T-helper 2 cell treated with Interferon-gamma antibody and Interleukin-4, amounts not matched to agents 5 μg/mL and 100 μg/mL, for 36 hours (primary cell): Measurements from ENCODE around the gene ADGRB3.

ENCODE experiments used
- DNase-seq: peaks from one replicate; pipeline ENCODE4 v3.0.0; 2021; ENCODE audit warnings: low spot score
- H3K27ac Mint-ChIP-seq: one replicate; pipeline ENCODE4 v1.8.0; 2021; ENCODE audit warnings: mild to moderate bottlenecking, mixed read lengths
- H3K27me3 Mint-ChIP-seq: one replicate; pipeline ENCODE4 v1.8.0; 2021; ENCODE audit warnings: low read depth, mixed read lengths
- H3K36me3 Mint-ChIP-seq: one replicate; pipeline ENCODE4 v1.8.0; 2021; ENCODE audit warnings: low read depth, mixed read lengths
- H3K4me1 Mint-ChIP-seq: one replicate; pipeline ENCODE4 v1.8.0; 2021; ENCODE audit warnings: low read depth, mixed read lengths
- H3K4me3 Mint-ChIP-seq: one replicate; pipeline ENCODE4 v1.8.0; 2022; ENCODE audit warnings: mild to moderate bottlenecking, moderate library complexity, mixed read lengths
- H3K9me3 Mint-ChIP-seq: one replicate; pipeline ENCODE4 v1.8.0; 2021; ENCODE audit warnings: mixed read lengths

Gene ADGRB3

DNA sequence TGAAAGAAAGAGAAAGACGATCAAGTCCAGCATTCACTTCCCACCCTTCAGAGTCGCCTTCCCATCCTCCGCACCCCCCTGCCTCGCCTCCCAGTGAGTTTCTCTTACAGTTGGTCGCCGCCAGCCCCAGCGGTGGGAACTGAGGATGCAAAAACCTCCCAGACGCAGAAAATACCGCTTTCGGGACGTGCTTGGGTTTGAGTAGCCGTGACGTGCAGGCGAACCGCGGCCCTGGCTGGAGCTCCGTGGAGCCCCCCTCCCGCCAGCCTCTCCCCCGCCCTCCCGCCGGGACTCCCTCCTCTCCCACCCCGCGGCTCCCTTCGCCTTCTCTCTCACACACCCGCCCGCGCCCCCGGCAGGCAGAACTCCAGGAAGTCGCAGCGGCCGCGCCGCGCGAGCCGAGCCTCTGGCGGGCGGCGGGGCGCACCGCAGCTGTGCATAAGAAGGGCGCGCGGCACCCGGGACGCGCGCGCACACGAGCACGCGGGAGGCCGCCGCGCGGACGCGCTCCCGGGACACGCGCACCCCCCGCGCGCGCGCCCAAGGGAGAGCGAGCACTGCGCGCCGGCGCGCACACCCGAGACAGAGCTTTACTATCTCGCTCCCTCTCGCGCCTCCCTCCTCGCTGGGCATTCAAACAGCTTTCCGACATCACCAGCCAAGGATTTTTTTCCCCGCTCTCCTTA is at the start of gene ADGRB3:
TSS of gene ADGRB3 (plus strand) at position 557 of the 686 bp plus-strand sequence. CDS start 3,394 bp downstream, outside the sequence.
- Mint-ChIP-seq H3K27ac (no peak within 1 kb of the TSS), H3K4me3 (peak within 1 kb of the TSS; percentile 82), H3K4me1 (peaks cover 10% of the 10 kb centered on the region), H3K27me3 (peaks cover 49% of the 10 kb centered on the region), H3K36me3 (no peaks in the 10 kb centered on the region), H3K9me3 (no peaks in the 10 kb centered on the region)
- peak; percentile 36 for DNase-seq

DNA sequence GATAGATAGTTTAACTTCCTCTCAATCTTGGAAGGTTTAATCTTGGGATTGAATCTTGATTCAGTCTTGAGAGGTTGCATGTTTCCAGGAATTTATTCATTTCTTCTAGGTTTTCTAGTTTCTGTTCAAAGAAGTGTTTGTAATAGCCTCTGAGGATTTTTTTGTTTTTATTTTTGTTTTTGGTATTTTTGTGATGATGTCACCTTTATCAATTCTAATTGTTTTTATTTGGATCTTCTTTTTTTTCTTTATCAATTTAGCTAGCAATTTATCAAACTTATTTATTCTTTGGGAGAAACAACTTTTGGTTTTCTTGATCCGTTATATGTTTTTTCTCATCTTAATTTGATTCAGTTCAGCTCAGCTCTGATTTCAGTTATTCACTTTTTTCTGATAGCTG is 41.5 kb upstream of the ADGRB3 start:
- Mint-ChIP-seq H3K27ac (no peak overlapping the region), H3K4me3 (no peak overlapping the region), H3K36me3 (no peaks in the 10 kb centered on the region), H3K9me3 (peaks cover 8% of the 10 kb centered on the region), H3K4me1 (no peaks in the 10 kb centered on the region), H3K27me3 (no peaks in the 10 kb centered on the region)
- DNase-seq = no peak

DNA sequence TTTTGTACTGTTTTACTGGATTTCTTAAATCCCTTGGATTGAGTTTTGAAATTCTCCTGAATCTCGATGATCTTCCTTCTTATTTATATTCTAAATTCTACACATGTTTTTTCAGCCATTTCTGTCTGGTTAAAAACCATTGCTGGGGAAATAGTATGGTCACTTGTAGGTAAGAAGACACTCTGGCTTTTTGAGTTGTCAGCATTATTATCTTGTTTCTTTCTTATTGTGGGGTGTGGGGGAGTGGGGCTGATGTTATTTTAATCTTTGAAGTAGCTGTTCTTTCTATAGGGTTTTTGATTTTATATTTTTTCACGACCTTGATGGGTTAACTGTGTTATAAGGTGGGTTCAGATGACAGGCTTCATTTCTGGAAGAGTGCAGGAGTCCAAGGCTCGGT is 37.4 kb upstream of the ADGRB3 start:
- no peak overlapping the region for H3K4me3 Mint-ChIP-seq
- H3K36me3 Mint-ChIP-seq = no peaks in the 10 kb centered on the region
- DNase-seq = no peak
- no peaks in the 10 kb centered on the region for H3K27me3 Mint-ChIP-seq
- H3K4me1 Mint-ChIP-seq = no peaks in the 10 kb centered on the region
- peaks cover 3% of the 10 kb centered on the region for H3K9me3 Mint-ChIP-seq
- H3K27ac Mint-ChIP-seq = no peak overlapping the region

DNA sequence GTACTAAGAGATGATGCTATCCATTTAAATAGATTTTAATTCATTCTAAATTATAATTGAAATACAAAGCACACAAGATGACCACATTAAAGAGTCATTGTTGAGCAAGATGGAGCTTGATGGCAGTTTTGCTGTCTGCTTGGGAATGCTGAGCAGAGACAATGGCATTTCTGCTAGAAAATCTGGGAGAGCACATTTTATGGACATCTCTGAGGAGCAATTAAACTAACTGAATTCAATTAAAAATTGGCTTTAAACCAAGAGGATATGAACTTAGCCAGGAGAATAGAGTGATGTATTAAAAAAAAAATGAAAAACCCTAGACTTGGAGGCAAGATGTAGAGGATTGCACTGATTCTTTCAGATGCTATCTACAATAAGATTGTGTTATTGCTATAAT is 19.1 kb upstream of the ADGRB3 start:
- no peak for DNase-seq
- Mint-ChIP-seq H3K9me3 (no peaks in the 10 kb centered on the region), H3K4me3 (no peak overlapping the region), H3K27ac (no peak overlapping the region), H3K27me3 (no peaks in the 10 kb centered on the region), H3K4me1 (no peaks in the 10 kb centered on the region), H3K36me3 (no peaks in the 10 kb centered on the region)

DNA sequence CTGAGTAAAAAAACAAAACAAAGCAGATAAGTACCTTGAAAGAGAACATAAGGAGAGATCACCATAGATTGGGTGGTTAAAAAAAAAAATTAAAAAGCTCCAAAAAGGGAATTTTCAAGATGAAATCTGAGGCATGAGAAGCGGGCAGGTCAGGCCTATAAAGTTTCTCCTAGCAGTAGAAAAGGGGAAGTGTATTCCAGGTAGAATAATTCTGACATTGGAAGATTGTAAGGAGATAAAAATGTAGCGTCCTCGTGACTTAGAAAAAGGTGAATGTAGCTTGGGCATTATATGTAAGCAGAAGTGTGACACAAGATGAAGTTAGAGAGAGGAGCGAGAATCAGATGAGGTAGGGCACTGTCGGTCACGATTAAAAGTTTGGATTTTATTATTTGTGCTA is 9.1 kb upstream of the ADGRB3 start:
- H3K27me3 Mint-ChIP-seq = no peaks in the 10 kb centered on the region
- no peak overlapping the region for H3K4me3 Mint-ChIP-seq
- H3K9me3 Mint-ChIP-seq = no peaks in the 10 kb centered on the region
- no peak overlapping the region for H3K27ac Mint-ChIP-seq
- H3K36me3 Mint-ChIP-seq = no peaks in the 10 kb centered on the region
- no peak for DNase-seq
- H3K4me1 Mint-ChIP-seq = no peaks in the 10 kb centered on the region

DNA sequence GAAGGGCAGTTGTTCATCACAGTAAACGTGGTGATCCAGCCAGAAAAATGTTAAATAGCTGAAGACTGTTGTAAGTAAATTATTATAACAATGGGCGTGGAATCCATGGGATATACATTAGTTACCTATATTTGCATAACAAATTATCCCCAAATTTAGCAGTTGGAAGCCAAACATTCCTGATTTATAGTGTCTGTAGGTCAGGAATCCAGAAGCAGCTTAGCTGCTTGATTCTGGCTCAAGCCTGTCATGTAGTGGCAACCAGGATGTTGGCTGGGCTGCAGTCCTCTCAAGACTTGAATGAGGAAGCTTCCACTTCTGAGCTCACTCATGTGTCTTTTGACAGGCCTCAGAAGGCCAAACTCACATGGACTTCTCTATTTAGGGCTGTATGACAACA is 6.9 kb upstream of the ADGRB3 start:
- Mint-ChIP-seq H3K4me1 (no peaks in the 10 kb centered on the region), H3K36me3 (no peaks in the 10 kb centered on the region), H3K27ac (no peak overlapping the region), H3K9me3 (no peaks in the 10 kb centered on the region), H3K4me3 (no peak overlapping the region), H3K27me3 (peaks cover 7% of the 10 kb centered on the region)
- DNase-seq = no peak

DNA sequence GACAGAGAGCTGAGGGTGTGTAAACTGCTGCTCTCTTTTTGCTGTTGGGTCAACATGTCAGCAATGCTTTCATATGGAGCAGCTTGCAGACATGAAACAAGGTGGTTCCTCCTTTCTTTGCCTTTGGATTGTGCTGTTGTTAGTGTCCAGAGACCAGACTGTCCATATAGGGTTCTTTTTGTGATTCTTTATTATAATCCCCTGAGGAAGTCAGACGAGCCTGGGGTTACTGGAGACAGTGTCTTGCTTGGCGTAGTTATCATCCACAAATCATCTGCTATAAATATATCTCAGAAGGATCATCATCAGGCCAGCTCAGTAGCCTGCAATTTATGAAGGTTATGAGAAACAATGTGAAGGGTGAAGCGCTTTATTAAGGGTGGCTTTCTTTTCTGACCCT is 2.3 kb upstream of the ADGRB3 start:
- no peak overlapping the region for H3K4me3 Mint-ChIP-seq

DNA sequence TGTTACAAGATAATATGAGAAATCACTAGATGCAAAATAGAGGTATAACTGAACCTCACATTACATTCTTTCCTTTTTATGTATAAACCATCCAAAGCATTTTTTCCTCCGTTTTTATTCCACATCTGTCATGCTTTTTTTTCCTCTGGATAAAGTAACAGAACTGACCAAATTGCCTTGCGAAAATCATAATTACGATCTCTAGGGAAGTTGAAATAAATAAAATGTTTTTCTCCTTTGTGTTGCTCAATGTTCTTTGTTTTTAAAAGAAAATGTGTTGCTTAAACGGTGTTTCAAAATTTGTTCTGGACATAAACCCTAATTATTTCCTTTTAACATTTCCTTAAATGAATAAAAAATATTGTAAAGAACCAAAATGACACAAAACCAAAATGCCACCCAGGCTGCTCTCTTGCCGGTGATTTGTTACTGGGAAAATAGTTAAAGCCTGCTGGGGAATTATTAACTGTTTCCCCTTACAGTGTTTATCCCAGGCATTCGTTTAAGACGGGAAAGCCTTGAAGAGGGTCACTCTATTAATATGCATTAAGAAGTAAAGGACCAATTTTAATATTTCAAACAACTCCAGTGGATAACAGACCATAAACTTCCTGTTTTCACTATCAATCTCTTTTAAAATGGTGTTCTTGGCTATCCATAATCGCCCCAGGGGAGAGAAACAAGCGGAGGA is 1.7 kb upstream of the ADGRB3 start:
- H3K27me3 Mint-ChIP-seq = peaks cover 48% of the 10 kb centered on the region

More for the DNA sequence above, 2.3 kb upstream of the ADGRB3 start:
- H3K36me3 Mint-ChIP-seq = no peaks in the 10 kb centered on the region
- no peak overlapping the region for H3K27ac Mint-ChIP-seq
- H3K9me3 Mint-ChIP-seq = no peaks in the 10 kb centered on the region
- DNase-seq = no peak
- peaks cover 10% of the 10 kb centered on the region for H3K4me1 Mint-ChIP-seq
- H3K27me3 Mint-ChIP-seq = peaks cover 45% of the 10 kb centered on the region

DNA sequence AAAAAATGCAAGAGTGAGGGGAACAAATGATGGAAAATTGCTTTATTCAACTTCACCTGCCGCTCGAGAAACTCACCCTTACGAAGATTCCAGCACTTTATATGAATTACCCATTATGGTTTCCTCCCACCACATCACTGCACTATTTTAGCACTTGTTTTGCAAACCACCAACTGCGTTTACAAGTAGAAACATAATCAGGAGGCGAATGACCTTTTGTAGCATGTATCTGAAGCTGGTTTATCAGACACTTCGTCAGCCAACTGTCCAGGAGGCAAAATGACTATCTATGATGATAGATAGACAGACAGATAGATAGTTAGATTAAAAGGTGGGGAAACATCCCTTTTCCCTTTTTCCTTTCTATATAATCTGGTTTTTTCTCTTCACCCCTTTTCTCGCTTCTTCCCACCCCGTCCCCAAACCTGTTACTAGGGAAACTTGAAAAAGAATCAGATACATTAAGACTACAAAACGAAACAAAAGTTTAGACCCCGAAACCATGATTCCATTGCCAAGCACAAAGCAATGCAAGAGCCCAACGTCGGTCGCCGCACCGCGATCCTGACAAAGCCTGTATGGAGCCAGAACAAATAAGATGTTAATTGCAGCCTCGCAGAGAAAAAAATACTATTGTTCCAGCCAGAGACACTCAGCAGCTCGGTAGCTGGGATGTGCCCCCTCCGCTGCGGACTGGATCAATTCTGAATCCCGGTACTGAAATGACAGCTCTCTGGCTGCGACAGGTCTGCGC is 933 bp upstream of the ADGRB3 start:
- Mint-ChIP-seq H3K36me3 (no peaks in the 10 kb centered on the region), H3K4me1 (peaks cover 10% of the 10 kb centered on the region), H3K4me3 (peak overlapping the region; percentile 73), H3K27me3 (peaks cover 48% of the 10 kb centered on the region), H3K9me3 (no peaks in the 10 kb centered on the region), H3K27ac (no peak overlapping the region)
- no peak for DNase-seq

More for the DNA sequence above, 1.7 kb upstream of the ADGRB3 start:
- Mint-ChIP-seq H3K9me3 (no peaks in the 10 kb centered on the region), H3K36me3 (no peaks in the 10 kb centered on the region), H3K4me1 (peaks cover 10% of the 10 kb centered on the region), H3K4me3 (no peak overlapping the region), H3K27ac (no peak overlapping the region)
- no peak for DNase-seq

DNA sequence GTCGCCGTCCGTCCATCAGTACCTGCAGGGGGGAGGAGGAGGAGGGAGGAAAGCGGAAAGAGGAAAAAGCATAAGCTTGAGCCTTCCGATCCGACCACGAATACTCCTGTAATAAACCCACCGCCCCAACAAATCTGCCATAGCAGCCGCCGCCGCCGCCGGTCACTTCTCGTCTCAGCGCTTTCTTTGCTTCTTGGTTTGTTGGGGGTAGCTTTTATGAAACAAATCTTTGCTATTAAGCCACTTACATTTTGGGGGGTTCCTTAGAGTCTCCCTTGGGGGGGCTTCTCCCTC is 277 bp downstream of the ADGRB3 start:
- Mint-ChIP-seq H3K4me3 (peak overlapping the region; percentile 82), H3K27me3 (peaks cover 53% of the 10 kb centered on the region), H3K9me3 (no peaks in the 10 kb centered on the region), H3K4me1 (peaks cover 12% of the 10 kb centered on the region), H3K27ac (no peak overlapping the region), H3K36me3 (no peaks in the 10 kb centered on the region)
- DNase-seq = no peak

DNA sequence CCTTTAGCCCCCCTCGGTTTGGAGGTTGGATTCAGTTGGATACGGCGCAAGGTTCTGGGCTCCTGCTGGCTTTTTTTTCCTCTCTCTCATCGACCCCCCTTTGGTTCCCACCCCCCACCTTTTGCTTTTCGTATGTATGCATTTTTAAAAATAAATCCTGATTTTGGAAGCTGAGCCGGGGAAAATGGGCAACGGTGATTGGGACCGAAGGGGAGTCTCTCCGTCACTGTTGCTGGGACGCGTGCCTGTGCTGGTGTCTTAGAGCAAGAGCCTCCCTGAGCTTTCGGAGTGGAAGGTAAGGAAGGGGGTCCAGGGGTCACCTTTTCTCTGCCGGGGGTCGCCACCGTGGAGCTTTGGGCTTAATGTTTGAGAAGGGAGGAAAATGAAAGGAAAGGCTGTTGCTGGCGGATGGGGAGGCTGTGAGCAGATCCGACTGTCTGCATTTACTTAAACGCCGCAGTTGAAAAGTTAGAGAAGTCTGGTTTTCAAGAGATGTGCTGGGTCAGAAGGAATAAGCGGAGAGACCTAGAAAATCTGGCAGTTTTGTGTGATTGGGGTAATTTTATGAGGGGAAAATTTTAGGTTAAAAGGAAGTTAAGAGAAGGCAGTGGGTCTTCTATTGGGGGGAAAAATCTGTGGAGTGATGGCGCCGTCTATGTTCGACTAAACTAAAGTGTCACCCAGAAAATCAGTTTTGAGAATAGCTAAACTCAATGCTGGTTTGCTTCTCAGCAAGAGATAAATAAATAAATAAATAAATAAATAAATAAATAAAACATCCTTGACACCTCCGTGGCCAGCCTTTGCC is 828 bp downstream of the ADGRB3 start:
- Mint-ChIP-seq H3K4me3 (peak overlapping the region; percentile 82), H3K9me3 (no peaks in the 10 kb centered on the region), H3K27me3 (peaks cover 53% of the 10 kb centered on the region), H3K27ac (no peak overlapping the region), H3K4me1 (peaks cover 12% of the 10 kb centered on the region), H3K36me3 (no peaks in the 10 kb centered on the region)
- no peak for DNase-seq

DNA sequence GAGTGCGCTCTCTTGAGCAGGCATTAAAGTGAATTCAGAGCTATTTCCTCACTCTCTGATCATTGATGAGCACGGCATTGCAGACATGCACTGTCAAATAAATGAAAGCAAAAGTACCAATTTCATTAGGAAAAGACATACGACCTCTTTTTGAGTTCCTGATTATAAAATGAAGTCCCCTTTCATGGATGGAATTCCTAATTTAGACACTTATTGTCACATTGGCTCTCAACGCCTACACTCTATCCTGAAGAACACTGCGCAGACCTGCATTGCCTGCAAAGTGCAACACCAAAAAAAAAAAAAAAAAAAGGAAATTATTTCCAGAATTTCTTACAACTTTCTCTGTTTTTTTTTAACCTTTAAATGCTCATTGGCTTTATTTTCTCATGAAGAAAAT is 1.6 kb downstream of the ADGRB3 start:
- H3K27ac Mint-ChIP-seq = no peak overlapping the region
- H3K36me3 Mint-ChIP-seq = no peaks in the 10 kb centered on the region
- H3K9me3 Mint-ChIP-seq = no peaks in the 10 kb centered on the region
- peaks cover 12% of the 10 kb centered on the region for H3K4me1 Mint-ChIP-seq
- no peak overlapping the region for H3K4me3 Mint-ChIP-seq
- H3K27me3 Mint-ChIP-seq = peaks cover 53% of the 10 kb centered on the region
- no peak for DNase-seq

DNA sequence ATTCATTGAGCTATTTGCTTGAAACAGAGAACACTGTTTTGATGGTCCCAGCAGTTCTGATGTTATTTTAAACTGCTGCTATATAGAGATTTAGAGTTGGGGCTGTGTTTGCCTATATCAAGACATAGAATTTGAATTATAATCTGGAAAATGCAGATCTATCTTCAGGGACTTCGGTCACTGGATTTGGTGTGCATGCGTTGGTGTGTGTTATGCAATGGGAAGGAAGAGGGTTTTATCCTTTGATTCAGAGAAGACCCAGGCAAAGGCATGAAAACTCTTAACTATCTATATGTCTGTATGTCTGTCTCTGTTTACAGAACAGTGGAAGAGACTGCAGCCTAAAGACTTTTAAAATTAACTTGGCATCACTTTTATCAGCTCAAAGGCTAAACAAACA is 2.0 kb downstream of the ADGRB3 start:
- no peak for DNase-seq
- H3K36me3 Mint-ChIP-seq = no peaks in the 10 kb centered on the region
- H3K4me1 Mint-ChIP-seq = peaks cover 12% of the 10 kb centered on the region
- no peak overlapping the region for H3K4me3 Mint-ChIP-seq
- H3K9me3 Mint-ChIP-seq = no peaks in the 10 kb centered on the region
- H3K27ac Mint-ChIP-seq = no peak overlapping the region
- peaks cover 51% of the 10 kb centered on the region for H3K27me3 Mint-ChIP-seq

DNA sequence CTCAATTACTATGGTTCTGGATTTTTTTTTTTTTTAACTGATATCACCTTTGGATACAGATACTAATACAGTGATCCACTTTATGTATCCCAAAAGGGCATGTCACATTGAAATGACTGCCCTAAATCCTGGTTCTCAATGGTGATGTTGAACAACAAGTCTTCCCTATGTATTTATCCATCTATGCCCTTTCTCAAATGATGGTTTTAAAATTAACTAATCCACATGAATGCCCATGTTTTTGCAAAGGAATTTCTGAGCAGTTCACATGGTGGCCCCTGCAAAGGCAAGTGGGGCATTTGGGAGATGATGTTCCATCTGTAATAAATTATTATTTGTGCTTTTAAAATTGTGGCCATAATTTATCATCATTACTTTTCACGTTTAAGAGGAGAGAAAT is 2.7 kb downstream of the ADGRB3 start:
- peaks cover 12% of the 10 kb centered on the region for H3K4me1 Mint-ChIP-seq
- H3K9me3 Mint-ChIP-seq = no peaks in the 10 kb centered on the region
- peaks cover 50% of the 10 kb centered on the region for H3K27me3 Mint-ChIP-seq
- no peaks in the 10 kb centered on the region for H3K36me3 Mint-ChIP-seq
- DNase-seq = no peak
- no peak overlapping the region for H3K4me3 Mint-ChIP-seq
- H3K27ac Mint-ChIP-seq = no peak overlapping the region
